Left lobe of liver (tissue), 2 donors: Measurements from ENCODE around the gene CXorf65. TPM values are rescaled to one million over a fixed set of nuclear protein-coding genes. Genes with fewer than 3 reads are reported as not detected.
A peak's percentile ranks its signal among the peaks of the same experiment; 100 is the strongest.

Source experiments
- ATAC-seq: fragments of 200-7000 bp; cut with Tn5 transposase; one replicate; pipeline ENCODE4 v1.9.1; 2020; ENCODE audit warnings: mild to moderate bottlenecking, moderate library complexity
- DNase-seq: peaks from one replicate; pipeline ENCODE4 v3.0.0-alpha.2; 2020; ENCODE audit warnings: low spot score
- total RNA-seq: library from RNA; stranded (reverse); gene quantifications from one replicate; pipeline ENCODE4 v1.2.1, GENCODE V29; 2021
- donor health status: DM: no; HTN: no; CAD: no; lungs with moderate emphysema.
- donor health status: DM: no; HTN: yes; CAD: no.

CXorf65 gene
- total RNA-seq, 1 donor from 2014 or later = not detected

DNA sequence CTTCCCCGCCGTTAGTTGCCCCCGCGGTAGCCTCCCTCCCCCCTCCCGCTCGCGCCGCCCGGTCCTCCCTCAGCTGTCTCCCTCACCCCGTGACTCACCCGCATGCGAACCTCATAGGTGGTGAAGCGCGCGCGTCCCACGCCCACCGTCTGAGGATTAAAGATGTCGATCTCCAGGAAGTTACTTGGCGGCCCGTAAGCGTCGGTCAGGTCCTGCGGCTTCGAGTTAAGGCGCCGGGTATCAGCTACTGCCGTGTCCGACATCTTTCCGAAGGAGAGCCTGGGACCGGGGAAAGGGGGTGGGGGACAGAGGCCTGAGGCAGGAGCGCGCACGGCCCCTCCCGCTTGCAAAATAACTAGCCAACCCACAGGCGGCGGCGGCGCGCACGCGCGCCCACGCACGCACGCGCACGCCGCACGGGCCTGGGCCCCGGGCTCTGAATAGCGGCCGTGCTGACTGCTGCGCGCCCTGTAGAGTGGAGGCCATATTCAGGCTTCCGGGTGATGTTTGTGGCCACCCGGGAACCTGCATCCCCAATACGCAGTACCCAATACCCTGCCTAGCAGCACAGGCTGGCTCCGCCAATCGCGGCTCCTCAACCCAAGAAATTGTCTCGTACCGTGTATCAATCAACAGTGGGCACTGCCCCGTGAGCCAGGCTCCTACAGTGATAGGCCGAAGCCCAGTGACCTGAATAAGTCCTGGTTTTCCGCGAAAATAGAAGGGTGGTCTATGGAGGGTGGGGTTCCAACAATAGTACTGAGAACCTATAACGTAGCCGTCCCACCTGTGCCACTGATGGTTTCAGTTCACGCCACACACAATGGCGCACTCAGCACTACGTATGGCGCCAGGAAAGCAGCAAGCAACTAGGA is 38.3 kb downstream of the CXorf65 start, which contains the start of gene SNX12:
SNX12 (minus strand) TSS at position 291 of the 875 bp plus-strand sequence; CDS start at position 263, 28 bp downstream.
- ATAC-seq = peak; percentile 97
- DNase-seq = peak; percentile 92

GRCh38 chrX:71067712-71068043 is 38.9 kb downstream of the CXorf65 start:
- ATAC-seq (peak; percentile 5), DNase-seq (no peak)

DNA sequence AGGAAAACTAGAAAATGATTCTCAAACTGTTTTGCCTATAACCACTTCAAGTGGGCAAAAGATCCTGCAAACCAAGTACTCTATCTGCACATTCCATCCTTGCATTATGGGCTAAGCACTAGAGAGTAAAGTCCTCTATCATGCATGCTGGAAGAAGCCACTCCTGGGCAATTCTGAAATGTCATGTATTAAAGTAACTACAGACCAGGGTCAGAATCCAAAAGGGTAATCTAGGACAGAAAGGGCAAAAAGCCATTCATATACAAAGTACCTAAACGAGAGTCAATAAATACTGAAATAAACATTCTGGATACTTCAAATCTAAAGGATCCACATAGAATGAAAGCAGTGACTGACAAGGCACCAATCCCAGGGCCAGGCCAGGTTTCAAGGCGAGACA is 39.5 kb downstream of the CXorf65 start:
- DNase-seq = no peak
- peak; percentile 7 for ATAC-seq

DNA sequence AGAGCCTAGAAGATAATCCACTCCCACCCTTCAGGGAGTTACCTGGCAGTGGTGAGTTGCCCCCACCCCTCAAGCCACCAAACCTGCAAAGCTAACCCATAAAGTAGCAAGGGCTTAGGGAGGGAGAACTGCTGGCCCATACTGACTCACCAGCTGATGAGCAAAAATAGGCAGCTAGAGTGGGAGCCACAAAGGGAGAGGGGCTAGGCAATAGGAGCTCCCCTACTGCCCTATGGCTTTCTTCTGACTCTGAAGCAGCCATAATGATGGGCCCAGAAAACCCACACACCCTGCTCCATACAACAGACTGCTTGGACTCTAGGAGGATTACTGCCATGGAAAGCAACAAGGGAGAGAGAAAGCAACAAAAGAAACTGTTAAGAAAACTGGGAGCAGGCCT is 46.4 kb downstream of the CXorf65 start:
- DNase-seq (no peak), ATAC-seq (no peak)

- ATAC-seq (no peak), DNase-seq (no peak)
These were observed 48.6 kb downstream of the CXorf65 start for GRCh38 chrX:71057848-71058530.

- no peak for ATAC-seq
These were observed 49.7 kb downstream of the CXorf65 start for GRCh38 chrX:71056867-71057266.

More at GRCh38 chrX:71056867-71057266, 49.7 kb downstream of the CXorf65 start:
- DNase-seq = no peak

Other genes with a start within 250 kb of the CXorf65 start
- gene TEX11, start 198.0 kb downstream of the CXorf65 start, total RNA-seq = not detected
- 0.08 TPM for gene SLC7A3, start 175.6 kb downstream of the CXorf65 start, total RNA-seq
- gene SNX12, start 38.4 kb downstream of the CXorf65 start, total RNA-seq = 19.4 TPM
- gene FOXO4, start 10.9 kb downstream of the CXorf65 start, total RNA-seq = 13.2 TPM
- gene IL2RG, start 4.8 kb upstream of the CXorf65 start, total RNA-seq = 1.9 TPM
- gene MED12, start 11.9 kb upstream of the CXorf65 start, total RNA-seq = 9.6 TPM
- gene NLGN3, start 38.1 kb upstream of the CXorf65 start, total RNA-seq = 0.20 TPM
- 255 TPM for gene GJB1, start 116.5 kb upstream of the CXorf65 start, total RNA-seq
- 14.8 TPM for gene ZMYM3, start 147.4 kb upstream of the CXorf65 start, total RNA-seq
- 86.8 TPM for gene NONO, start 176.9 kb upstream of the CXorf65 start, total RNA-seq
- 1.0 TPM for gene ITGB1BP2, start 195.0 kb upstream of the CXorf65 start, total RNA-seq